SH-SY5Y (cell line): Measurements from ENCODE around the gene DOCK8.

Source experiments
- GATA2 ChIP-seq: IDR thresholded peaks from 2 replicates; pipeline ENCODE4 v1.6.1; 2011; ENCODE audit warnings: mild to moderate bottlenecking, low read depth, low read length
- GATA3 ChIP-seq: IDR thresholded peaks from 2 replicates; pipeline ENCODE4 v1.6.1; 2011; ENCODE audit warnings: low read depth, mild to moderate bottlenecking, low read length, moderate library complexity

The DOCK8 gene

DNA sequence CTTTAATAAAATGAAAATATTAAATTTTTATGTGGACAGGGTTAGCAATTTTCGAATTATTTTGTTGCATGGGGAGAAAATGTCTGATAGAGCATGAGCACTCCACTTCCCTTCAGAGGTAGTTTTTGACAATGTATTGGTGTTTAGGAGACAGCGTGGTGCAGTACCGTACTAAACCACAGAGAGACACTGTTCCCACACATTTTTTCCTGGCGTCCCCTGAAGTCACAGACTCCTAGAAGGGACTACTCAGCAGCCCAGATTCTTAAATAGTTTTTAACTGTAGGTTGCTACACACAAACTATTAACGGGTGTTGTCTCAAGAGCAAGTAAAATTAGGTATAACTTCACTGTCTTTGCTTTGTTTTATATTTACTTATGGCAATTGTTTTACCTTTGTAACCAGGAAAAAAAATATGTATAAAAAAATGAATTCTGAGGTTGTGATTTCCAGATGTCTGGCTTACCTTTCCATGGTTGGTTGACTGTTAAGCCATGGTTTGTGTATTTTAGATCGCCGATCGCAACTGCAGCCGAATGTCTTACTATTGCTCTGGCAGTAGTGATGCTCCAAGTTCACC lies 171.2 kb downstream of the DOCK8 start:
- TF ChIP-seq GATA2 (no peak), GATA3 (no peak)

DNA sequence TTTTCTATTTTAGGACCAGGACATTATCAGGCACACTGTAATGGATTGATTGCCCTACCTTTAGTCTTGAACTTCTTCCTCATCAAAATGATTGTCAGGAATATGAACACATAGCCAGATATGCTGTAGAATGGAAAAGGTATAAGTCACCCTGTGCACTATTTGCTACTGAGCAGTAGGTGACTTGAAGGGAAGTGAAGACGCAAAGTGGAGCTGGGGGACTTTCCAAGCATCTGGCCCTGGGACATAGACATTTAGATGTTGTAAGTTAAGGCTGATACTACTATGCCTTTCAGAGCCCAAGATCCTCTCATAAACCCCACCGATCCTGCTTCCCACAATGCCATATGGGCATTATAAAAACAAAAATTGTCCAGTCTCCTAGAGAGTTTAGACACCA lies 174.5 kb downstream of the DOCK8 start:
- no peak for TF ChIP-seq GATA2
- no peak for TF ChIP-seq GATA3

DNA sequence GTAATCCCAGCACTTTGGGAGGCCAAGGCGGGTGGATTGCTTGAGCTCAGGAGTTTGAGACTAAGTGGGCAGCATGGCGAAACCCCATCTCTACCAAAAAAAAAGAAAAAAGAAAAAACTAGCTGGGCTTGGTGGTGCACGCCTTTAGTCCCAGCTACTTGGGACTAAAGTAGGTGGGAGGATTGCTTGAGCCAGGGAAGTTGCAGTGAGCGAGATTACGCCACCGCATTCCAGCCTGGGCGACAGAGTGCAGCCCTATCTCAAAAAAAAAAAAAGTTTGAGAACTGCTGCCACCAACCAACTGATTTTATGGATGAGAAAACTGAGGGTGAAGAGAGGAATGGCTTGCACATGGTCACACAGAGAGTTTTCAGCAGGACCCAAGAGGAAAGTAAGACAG lies 175.1 kb downstream of the DOCK8 start:
- TF ChIP-seq GATA3 = no peak

DNA sequence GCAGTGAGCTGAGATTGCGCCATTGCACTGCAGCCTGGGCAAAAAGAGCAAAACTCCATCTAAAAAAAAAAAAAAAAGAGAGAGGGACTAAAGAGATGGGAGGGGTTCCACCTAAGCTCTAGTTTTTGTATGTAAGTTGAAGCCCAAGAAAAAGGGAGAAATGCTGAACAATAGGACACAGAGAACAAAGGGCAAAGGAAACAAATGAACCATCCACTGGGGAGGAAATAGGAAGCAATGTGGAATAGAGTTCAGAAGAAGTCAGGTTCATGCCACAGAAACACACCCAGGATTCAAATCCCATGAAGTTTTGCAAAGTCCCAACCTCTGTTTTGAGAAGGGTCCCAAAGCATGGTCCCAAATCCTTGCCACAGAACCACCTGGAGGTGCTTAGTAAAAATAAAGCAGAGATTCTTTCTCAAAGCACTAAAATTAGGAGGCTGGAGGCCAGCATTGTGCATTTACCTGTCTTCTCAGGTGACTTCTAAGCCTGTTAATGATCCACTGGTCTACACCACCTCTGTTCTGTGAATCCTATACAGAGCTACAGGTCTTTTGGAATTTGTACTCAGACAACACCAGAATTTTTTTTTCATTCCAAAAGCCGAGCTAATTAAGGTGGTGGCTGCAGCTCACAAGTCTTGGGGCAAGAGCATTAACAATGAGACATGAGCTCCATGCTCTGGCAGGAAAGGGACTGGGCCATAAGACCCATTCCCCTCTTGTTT lies 177.6 kb downstream of the DOCK8 start:
- no peak for TF ChIP-seq GATA3
- TF ChIP-seq GATA2 = no peak

DNA sequence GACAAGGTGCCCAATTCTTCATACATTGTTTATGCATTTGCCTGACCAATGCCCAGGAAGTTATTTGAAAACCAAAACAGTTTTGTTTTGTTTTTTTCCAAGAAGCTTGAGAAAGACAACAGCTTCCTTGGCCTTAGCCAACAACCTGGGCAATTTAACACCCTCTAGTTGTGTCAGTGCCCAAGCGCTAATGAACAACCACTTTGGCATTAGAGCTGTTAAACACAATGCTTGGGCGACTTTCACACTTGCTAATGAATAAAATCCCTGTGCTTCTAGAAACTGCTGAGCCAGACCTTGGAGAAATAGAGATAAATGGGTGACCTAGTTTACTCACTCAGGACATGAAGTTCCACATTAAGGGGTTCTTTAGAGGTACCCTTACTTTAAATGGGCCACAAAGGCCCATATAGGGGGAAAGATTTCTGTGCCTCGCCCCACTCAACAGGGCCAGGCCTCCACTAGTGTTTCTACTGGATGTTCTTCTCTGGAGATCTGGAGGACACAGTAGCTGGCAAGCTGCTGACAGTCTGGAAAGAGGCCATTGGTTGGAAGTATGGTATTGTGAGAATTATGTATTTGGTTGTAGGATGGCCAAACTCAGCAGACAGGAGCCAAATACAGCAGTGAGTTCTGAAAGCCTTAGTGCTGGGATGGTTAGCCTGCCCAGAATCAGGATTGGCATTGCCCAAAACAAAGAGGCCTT lies 179.8 kb downstream of the DOCK8 start:
- no peak for TF ChIP-seq GATA3
- no peak for TF ChIP-seq GATA2

DNA sequence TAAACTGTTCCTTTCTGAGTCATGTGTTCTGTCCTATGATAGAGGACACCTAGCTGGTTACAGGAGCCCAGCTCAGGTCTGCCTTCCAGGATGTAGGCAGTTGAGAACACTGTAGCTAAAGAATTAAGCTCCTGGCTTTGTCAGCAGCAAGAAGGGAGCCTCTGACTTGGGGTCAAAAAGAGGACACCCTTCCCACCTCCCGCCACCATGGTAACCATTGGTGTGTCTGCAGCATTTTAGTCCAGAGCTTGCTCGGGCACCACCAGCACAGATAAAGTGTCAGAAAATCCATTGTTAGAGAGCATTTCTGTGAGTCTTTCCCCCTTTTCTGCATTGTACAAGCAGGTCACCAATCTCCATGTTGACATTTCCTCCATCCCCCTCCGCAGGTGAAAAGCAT lies 181.7 kb downstream of the DOCK8 start:
- no peak for TF ChIP-seq GATA3
- no peak for TF ChIP-seq GATA2

DNA sequence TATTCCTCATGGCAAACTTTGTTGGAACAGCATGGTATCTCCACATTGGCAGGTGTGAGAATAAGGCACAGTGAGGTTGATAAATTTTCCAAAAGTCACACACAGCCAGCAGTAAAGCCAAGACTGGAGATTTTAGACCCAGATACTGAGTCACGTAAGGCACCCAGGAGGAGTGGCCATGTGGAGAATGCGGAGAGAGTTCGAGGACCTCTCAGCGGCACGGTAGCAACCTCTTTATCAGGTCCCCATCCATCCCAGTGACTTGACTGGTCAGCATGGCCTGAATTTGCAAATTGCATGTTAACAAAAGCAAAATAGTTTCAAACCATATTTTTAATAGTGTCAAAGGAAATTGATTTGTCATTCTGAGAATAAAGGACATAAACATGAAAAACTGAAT lies 183.4 kb downstream of the DOCK8 start:
- TF ChIP-seq GATA3 (no peak), GATA2 (no peak)

DNA sequence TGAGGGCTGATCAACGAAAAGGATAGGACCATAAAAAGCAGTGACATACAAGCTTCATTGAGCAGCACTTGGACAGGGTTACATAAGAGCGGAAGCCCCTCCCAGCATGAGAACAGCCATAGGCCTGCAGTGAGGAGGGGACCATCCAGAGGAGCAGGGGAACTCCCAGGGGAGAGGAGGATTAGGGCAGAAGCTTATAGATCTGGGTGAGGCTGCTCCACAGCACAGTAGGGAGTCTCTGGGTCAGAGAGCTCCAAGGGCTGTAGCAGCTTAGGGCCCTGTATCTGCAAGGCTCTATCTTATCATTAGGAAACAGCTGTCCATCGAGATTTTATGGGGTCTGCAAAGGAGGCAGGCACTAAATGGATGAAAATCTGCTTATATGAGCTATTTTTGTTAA lies 186.6 kb downstream of the DOCK8 start:
- TF ChIP-seq GATA2 (no peak), GATA3 (no peak)

DNA sequence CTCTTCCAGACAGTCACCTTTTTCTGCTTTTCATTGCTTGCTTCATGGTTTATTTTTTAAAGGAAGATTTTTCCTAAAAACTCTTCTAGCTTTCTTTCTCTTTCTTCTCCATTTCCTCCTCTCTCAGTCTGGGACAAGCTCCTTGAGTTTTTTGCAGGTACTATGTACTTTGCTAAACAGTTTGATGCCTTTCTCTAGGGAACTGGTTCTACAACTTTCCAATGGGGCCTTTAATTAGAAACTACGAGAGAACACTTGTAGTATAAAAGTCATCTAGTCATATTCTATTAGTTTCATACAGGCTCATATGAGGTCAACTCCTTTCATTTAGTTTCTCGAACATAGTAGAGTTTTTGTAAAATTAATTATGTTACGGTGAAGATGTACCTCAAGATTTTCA lies 189.6 kb downstream of the DOCK8 start:
- TF ChIP-seq GATA3 = no peak
- TF ChIP-seq GATA2 = no peak

DNA sequence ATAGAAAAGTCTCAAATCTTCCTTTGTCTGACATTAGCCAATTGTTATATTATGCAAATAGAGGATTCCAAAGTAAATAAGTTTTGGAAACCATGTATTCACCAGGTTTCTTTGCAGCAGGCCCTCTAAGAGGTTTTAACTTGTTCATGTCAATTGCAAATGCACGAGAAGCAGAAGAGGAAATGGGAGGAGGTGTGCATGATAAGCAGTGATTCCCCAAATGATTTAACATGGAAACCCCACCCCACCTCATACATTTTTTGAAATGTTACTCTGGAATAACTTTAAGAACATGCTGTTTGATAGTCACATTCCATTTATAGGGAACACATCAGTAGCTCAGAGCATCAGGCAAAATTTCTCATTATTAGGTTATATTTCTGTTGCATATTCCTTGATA lies 190.7 kb downstream of the DOCK8 start:
- TF ChIP-seq GATA3 = no peak
- TF ChIP-seq GATA2 = no peak

DNA sequence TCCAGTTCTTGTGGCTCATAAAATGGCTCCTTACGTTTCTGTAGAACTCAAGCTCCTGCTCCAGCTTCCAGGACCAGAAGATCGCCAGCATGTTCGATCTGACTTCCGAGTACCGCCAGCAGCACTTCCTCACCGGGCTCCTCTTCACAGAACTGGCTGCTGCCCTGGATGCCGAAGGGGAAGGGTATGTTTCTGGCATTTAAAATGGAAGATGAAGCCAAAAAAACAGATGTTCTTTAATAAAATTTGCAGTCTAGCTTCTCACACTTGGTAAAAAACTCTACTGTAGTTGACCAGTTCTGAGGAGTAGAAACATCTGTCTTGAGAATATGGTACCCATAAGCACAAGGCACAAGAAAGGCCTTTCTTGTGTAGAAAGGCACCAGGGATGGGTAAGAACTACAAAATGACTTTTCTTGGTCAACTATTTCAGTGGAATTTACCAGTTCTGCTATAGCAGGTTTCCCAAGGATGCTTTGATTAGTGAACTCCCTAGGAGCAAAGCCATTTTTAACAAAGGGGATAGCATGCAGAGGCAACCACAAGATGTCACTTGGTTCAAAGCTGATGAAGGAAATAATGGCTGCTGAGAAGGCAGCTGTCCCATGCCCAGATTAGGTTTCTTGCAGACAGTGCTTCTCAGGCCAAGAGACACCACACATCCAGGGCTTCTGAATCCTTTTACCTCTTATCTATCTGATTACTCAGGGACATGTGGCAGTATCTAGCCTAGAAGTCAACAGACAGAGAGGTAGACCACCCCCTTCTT lies 192.4 kb downstream of the DOCK8 start:
- TF ChIP-seq GATA2 (no peak), GATA3 (no peak)

DNA sequence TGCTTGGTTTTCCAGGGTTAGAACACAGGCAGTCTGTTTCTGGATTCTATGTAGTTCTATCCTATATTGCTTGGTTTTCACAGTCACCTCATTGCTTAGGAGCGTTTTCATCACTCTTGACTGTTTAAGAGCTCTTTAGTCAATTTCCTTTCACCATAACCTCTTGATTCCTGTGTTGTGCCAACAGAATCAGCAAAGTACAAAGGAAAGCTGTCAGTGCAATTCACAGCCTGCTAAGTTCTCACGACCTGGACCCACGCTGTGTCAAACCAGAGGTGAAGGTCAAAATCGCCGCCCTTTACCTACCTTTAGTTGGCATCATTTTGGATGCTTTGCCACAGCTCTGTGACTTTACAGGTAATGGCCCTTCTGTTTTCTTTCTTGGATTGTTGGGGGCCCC lies 199.9 kb downstream of the DOCK8 start:
- TF ChIP-seq GATA2 (no peak), GATA3 (no peak)

DNA sequence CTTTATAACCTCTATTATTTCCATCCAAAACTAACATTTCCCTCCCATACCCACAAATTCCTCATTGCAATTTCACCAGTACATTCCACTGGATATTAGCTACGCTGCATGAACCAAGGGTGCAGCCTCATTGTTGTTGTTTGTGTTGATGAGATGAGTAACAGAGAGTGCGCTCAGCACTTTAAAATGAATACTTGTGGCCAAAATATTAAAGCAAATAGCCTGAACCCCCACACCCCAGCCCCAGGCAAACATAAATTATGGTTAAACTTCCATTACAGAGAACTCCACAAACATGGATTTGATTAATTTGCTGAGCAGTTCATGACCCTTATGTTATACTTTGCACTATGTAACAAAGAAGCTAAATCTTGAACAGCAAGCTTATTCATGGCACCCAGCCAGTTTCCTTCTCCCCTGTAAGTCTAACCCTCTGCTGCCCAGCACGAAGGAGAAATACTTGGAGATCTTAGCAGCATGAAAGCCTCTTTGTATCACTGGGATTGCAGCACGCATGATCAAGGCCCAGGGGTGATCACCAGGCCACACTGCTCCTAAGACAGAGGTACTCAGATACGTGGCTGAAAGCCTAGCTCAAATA lies 205.0 kb downstream of the DOCK8 start:
- no peak for TF ChIP-seq GATA3
- no peak for TF ChIP-seq GATA2

DNA sequence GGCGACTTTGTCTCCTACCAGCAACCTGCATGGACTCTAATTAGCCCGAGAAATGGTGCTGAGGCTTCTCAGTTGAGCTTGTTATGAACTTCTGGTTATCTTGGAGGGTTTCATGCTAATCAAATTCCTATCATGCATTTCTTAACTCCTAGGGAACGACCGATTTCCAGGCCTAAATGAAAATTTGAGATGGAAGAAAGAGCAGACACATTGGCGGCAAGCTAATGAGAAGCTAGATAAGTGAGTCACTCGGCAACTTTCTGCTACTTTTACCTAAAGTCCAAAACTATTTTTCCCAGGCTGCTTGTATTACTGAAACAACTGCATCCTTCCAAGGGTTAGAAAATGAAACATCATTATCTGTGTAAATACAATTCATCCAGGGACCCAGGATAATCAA lies 207.2 kb downstream of the DOCK8 start:
- TF ChIP-seq GATA2 (no peak), GATA3 (no peak)

DNA sequence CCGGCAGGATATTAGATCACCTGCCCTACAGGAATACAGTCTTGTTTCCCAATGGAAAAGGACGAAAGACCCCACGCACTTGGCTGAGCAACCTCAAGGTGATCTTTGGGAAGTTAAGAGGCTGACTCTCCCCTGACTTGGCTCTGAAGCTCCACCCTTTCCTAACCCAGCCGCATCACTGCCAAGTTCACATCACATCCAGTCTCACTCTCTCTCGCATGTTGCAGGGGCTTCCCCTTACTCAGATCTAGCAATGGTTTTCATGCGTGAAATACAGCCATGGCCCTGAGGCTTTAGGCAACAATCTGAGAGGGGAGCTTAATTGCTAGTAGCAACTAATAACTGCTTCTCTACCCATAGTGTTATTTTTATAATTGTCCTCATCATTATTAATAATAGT lies 211.6 kb downstream of the DOCK8 start:
- TF ChIP-seq GATA3 (no peak), GATA2 (no peak)

DNA sequence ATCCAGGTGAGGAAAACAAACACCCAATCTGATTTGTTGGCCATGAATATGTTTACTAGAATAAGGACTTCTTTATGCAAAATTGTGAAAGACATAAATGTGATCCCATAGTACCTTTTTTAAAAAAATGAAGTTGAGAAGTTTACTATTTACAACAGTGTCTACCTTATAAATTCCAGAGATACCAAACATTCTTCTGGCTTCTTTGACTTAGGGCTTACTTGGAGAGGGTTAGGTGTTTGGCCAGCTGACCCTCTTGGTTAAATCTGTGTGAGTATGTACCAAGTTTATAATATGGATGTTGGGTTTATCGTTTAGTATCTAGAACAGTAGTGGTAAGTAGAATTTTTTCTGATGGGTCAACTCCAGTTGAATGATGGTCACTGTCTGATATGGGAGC lies 212.3 kb downstream of the DOCK8 start:
- no peak for TF ChIP-seq GATA3
